ENCODE results near the gene SENP2. TPM values are rescaled to one million over a fixed set of nuclear protein-coding genes. Genes with fewer than 3 reads are reported as not detected.
"Not testable (repeated sequence)": the region's sequence is repeated elsewhere in the genome, so short reads cannot be mapped to it uniquely, and the experiment has no call there.

Gene SENP2
- total RNA-seq, 2 donors from 2014 or later = 29.3 to 33.0 TPM

DNA sequence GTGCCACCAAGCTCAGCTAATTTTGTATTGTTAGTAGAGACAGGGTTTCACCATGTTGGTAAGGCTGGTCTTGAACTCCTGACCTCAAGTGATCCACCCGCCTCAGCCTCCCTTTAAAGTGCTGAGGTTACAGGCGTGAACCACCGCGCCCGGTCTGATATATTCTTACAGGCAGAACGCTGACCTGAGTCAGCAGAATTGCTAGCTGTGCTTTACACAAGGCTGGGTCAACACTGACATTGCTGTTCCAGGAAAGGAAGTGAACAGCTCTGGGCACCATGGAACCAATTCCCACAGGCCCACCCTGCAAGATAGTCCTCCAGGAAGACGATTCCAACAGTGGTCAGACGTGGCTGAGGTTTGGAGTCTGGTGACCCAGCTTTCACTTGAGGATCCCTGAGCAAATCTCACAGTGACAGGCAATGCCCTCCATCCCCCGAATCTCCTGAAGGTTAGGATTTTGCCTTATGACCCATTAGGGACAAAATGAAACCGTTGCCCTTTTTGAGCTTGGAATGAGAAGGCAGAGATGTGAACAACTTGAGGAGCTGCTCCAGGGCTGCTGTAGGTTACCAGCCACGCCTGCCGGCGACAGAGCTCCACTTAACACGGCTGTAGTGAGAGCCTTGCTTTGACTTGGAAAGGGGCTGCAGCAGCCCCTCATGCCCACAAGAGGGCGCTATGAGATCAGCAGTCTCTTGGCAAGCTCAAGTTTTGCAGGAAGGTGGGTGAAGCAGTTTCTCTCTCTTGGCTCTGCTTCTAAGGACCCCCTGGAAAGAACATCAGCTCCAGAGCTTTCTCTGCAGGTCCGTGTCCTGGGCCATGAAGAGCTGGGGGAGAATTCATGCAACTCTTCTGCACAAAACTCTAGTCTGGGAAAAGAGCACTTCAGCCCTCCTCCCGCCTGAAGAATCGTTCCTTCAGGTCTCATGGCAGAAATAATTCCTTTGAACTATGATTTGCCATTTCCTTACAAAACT, 74.1 kb downstream of the SENP2 start:
- intact Hi-C loops (cut with DNase I) = loop anchor here (10.0 kb wide), 2 partner anchors 105 to 115 kb away; no protein-coding TSS in a partner anchor
- DNase-seq (ENCODE audit: low spot score) = peak; percentile 93

DNA sequence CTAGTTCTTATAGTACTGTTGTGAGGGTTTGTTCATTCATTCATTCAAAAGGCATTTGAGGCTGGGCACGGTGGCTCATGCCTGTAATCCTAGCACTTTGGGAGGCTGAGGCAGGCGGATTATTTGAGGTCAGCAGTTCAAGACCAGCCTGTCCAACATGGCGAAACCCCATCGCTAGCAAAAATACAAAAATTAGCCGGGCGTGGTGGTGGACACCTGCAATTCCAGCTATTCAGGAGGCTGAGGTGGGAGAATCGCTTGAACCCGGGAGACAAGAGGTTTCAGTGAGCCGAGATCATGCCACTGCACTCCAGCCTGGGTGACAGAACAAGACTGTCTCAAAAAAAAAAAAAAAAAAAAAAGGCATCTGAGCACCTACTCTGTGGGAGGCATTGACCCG, 75.2 kb downstream of the SENP2 start:
- intact Hi-C loops (cut with DNase I) = loop anchor here (10.0 kb wide), 2 partner anchors 104 to 114 kb away; no protein-coding TSS in a partner anchor
- not testable (repeated sequence) for DNase-seq (ENCODE audit: low spot score)

DNA sequence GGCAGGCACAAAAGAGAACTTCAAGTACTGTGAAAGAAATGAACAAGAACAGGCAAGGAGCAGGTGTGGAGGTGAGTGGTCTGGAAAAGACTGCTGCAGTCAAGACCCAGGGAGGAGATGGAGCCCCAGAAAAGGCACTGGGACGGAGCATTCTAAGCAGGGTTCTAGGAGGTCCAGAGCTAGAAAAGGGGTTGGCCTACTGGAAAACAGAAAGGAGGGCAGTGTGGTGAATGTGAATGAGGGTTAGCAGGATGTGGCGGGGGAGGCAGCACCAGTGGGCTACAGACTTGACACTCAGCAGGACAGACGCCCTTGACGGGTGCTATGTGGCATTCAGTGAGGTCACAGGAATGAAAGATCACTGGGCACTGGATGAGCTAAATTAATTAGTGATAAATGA, 75.7 kb downstream of the SENP2 start:
- no peak for DNase-seq (ENCODE audit: low spot score)
- intact Hi-C loops (cut with DNase I) = loop anchor here (10.0 kb wide), 2 partner anchors 103 to 113 kb away; no protein-coding TSS in a partner anchor

DNA sequence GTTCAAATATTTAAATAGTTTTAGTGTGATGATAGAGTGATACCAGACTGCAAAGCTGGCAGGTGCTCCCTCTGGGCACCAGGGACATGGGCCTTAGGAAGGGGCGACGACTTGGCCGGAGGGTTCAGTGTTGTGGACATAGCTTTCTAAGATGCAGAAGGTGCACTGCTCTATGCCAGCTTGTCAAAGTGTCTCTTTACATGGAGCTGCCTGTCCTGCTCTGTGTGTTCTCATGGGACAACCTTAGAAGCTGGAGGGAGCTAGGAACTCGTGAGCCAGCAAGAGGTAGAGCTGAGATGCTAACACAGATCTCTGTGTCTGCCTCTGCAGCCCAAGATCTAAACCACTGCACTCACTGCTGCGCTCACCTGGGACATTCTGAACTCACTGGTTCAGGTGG, 77.8 kb downstream of the SENP2 start:
- intact Hi-C loops (cut with DNase I) = loop anchor here (10.0 kb wide), 2 partner anchors 101 to 111 kb away; no protein-coding TSS in a partner anchor
- no peak for DNase-seq (ENCODE audit: low spot score)

DNA sequence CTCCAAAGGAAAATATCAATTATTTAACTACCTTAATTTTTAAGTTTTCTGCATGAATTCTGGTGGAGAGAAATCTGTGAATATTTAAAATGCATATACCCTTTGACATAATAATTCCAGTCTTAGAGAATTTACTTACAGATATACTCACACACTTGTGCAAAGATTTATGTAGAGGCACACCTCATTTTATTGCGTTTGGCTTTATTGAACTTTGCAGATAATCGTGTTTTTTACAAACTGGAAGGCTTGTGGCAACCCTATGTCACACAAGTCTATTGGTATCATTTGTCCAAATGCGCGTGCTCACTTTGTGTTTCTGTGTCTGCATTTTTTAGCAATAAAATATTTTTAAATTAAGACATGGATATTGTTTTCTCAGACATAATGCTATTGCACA, 81.5 kb downstream of the SENP2 start:
- intact Hi-C loops (cut with DNase I) = loop anchor here (10.0 kb wide), 2 partner anchors 97 to 107 kb away; no protein-coding TSS in a partner anchor

DNA sequence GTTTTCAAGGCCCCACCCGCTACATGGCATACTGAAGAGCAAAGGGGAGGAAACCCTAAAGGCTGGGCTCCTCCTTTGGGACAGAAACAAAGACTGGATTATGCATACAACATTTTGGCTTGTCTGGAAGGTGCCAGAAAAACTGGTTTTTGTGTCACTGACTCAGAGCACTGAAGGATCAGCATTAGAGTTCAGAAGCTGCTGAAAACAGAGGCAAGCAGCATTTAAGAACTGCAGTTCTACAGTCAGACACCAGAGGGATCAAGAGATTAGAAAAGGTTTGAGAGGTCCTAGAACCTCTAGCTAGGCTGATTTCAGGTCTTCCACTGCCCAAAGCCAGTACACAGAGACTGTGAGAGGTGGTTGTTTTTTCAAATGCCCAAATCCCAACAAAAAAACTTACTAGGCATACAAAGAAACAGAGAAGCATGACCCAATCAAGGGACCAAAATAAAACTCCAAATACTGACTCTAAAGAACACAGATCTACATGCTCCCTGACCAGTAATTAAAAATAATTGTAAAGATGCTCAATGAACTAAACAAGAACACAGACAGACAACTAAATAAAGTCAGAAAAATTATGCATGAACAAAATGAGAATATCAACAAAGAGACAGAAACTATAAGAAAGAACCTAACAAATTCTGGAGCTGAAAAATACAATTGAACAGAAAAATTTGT, 91.2 kb downstream of the SENP2 start:
- no peak for DNase-seq (ENCODE audit: low spot score)
- intact Hi-C loops (cut with DNase I) = no loop called here

More for the DNA sequence above, 81.5 kb downstream of the SENP2 start:
- no peak for DNase-seq (ENCODE audit: low spot score)

DNA sequence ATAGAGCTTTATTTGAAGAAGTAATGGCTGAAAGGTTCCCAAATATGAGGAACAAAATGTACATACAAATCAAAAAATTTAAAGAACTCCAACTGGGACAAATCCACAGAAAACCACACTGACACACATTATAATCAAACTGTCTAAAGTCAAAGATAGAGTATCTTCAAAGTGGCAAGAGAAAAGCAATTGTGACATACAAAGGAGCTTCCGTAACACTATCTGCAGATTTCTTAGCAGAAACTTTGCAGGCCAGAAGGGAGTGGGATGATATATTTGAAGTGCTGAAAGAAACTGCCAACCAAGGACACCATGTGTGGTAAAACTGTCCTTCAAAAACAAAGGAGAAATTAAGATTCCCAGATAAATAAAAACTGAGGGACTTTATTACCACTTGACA, 91.9 kb downstream of the SENP2 start:
- DNase-seq (ENCODE audit: low spot score) = no peak
- intact Hi-C loops (cut with DNase I) = no loop called here

DNA sequence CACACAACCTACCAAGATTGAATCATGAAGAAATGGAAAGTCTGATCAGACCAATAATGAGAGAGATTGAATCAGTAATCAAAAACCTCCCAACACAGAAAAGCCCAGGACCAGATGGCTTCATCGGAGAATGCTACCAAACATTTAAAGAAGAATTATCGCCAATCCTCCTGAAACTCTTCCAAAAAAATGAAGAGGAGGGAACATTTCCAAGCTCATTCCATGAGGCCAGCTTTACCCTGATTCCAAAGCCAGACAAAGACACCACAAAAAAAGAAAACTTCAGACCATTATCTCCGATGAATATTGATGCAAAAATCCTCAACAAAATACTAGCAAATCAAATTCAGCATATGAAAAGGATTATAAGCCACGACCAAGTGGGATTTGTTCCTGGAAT, 94.1 kb downstream of the SENP2 start:
- intact Hi-C loops (cut with DNase I) = no loop called here
- no peak for DNase-seq (ENCODE audit: low spot score)

Other genes starting within 250 kb of the SENP2 start
- 10 to 100 TPM; 20.7 to 24.7 TPM for gene MAP3K13, start 223.2 kb upstream of the SENP2 start, total RNA-seq
- gene TMEM41A, start 87.3 kb upstream of the SENP2 start, total RNA-seq = 1 to 10 TPM; 9.6 TPM
- under 1 TPM in 1 of 2 donors, not detected in 1; 0.19 TPM for gene LIPH, start 33.7 kb upstream of the SENP2 start, total RNA-seq
- 1 to 10 TPM; 4.1 to 4.2 TPM for gene IGF2BP2, start 238.7 kb downstream of the SENP2 start, total RNA-seq

All from posterior vena cava (tissue), 2 donors.